Kidney tubule cell (primary cell): ENCODE data around the gene SRRM2.

Experiments used
- DNase-seq: peaks from one replicate; pipeline ENCODE4 v3.0.0-alpha.2; 2018; ENCODE audit warnings: low spot score

SRRM2 gene

DNA sequence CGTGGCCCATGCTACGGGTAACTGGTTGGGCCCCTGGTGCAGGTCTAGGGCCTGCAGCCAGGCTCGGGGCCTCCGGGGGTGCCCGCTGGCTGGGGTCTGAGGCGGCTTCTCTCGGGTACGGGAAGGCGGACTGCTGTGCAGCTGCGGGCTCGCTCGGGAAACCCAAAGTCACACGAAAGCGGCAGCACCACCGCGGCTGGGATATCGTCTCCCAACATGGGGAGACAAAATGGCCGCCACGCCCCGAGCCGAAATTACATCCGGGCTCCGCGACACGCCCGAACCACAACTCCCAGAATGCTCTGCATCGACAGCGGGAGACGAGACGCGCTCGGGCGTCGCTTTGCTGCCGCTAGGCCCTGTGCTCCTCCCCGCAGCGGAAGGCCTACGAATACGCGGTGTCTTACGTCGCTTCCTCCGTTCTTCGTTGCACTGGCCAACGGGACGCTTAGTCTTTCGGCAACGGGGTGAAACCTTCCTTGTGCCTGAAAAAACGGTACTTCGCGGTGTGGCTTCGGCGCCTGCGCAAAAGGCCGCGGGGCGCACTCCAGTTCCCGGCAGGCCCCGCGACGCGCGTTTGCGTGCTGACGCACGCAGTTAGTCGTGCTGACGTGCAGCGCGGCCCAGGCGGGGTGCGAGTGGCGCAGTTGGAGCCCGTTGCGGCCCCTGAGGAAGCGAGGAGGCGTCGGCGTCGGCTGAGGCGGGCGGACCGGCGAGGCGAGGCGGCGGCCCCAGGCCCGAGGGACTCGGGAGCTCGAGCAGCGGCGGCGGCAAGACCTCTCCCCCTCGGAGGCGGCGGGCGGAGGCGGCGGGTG is at the start of gene SRRM2:
SRRM2 (plus strand) TSS at position 604 of the 815 bp plus-strand sequence. CDS start 3,727 bp downstream, outside the sequence.
- DNase-seq, result peak; percentile 96

DNA sequence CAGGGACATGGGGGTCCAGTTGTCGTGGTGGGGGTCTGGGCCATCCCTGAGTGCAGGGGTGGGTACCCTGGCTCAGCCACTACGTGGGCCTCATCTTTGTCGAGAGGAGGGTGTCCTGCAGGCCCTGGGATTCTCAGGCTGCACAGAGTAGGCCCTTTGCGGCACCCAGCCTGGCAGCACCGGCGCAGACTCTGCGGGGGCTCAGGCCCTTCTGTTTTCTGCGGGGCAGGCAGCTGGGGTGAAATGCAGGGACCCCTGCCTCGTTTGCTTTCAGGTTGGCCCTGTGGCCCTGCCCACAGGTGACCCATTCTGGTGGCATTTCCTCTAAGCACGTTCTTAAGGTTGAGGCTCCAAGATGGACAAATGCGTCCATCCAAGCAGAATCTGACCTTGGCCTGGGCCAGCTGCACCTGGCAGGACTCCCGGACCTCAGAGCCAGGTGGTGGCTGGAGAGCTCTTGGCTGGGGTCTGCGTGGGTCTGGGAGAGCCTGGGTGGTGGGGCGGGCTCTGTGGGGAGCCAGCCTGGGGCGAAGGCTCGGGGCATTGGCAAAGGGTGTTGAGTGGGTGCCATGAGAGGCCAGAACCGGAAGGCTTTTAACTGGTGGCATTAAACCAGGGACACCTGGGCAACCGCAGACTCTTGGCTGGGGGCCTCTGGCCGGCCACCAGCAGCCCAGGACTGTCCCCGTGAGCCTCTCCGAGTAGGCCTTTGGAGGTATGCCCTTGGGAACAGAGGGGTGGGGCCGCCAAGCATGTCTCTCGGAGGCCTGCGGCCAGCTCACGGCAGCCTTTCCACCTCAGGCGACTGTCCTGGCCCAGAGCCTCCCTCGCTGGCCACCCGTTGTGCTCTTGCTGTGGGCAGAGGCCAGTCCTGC is 49.3 kb upstream of the SRRM2 start:
- DNase-seq, result no peak

DNA sequence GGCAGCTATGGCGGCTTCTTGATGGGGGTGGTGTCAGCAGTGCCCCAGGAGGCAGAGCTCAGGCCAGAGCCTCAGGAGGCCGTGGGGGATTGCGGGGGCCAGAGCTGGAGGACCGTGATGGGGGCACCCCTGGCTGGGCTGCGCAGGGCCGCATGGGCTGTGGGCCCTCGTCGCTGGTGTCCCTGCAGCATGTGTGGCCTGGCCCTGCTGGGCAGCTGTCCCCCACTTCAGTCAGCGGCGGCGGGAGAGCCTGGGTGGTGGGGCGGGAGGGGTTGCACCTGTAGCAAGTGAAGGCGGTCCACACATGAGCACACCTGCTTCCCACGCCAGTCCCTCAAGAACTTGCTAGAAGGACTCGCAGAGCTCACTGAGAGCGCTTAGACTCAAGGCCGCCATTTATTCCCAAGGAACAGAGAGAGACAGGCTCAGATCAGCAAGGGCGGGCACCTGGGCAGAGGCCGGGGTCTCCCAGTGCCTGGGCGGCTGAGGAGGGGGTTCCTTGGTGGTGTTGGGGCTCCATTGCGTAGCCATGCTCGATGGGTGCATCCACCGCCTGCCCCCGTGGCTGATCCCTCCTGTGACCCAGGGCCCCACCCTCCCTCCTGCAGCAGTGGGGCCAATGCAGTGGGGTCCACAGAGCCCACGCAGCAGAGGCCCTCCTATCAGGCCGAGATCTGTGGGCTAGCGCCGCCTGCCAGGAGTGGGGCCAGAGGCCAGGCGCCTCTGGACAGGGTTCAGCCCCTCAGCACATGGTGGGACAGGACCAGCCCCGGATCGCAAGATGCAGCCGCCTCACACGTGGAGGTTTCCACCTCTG is 48.1 kb upstream of the SRRM2 start:
- no peak for DNase-seq

DNA sequence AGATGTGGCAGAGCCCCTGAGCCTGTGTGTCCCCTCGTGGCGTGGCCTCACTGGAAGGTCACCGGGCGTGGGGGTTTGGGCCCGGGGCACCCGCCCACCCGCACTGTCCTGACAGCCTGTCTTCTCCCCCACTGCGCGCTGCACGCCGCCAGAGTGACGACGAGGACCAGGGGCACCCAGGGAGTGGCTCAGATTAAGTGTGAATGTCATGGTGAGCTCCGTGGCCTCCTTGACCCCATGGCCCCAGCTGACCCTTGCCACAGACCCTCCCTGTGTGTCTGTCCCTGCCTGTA is 47.5 kb upstream of the SRRM2 start:
- no peak for DNase-seq

DNA sequence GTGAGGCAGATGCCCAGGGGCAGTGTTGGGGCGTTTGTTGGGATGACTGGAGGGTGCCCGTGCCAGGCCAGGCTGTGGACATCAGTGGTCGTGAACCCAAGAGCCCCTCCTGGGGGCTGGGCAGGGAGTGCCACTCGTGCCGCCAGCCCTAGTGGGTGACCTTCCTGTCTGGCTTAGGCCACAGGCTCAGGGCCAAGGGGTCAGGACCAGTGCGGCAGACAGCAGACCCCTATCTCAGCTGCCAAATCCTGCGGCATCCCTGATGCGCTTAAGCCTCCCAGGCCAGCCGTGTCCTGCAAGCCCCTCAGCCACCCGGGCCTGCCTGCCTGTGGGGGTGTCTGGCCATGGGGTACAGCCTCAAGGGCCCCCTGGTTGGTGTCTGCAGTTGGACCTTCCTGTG is 47.1 kb upstream of the SRRM2 start:
- DNase-seq, result no peak

GRCh38 chr16:2706085-2706484 is 46.4 kb upstream of the SRRM2 start:
- DNase-seq, result no peak

- no peak for DNase-seq
Observed at GRCh38 chr16:2706611-2707311, 45.7 kb upstream of the SRRM2 start.

DNA sequence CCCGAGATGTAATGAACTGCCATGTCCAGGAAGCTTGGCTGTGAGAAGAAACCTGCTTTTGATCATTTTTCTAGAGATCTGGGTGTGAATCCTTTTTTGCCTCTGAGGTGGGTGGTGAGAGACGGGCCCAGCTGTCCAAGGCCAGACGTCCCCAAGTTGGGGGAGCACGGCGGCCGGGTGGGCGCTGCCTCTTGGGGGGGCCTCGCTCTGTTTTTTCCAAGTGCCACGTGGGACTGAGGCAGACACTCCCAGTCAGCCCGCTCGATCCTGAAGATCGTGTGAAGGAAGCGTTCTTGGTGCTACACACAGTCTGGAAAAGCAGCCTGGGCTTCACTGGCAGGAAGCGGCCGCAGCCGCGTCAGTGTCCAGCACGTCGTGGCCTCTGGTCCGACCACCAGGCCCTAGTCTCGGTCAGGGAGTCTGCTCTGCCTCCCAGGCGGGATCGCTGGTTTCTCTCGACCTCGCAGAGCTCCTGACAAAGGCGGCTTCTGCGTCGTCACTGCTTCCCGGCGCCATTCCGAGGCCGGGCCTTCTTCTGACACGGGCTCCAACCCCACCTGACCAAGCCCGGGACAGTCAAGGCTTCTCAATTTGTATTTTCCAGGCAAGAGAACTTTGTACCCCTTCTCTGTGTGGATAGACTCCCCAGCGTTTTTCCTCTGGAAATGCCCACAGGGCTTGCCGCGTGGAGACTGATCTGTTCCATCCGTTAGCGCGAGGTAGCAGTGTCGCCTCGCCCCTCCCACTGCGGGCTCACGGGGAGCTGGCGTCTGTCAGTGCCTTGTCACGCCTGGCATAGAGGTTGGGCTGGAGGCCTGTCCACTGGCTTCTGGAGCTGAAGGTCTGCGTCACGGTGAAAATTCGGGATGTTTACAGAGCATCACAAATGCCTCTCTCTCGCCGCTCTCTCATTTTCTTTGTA is 44.8 kb upstream of the SRRM2 start:
- DNase-seq, result no peak

- no peak for DNase-seq
Observed at GRCh38 chr16:2708290-2708639, 44.2 kb upstream of the SRRM2 start.

DNA sequence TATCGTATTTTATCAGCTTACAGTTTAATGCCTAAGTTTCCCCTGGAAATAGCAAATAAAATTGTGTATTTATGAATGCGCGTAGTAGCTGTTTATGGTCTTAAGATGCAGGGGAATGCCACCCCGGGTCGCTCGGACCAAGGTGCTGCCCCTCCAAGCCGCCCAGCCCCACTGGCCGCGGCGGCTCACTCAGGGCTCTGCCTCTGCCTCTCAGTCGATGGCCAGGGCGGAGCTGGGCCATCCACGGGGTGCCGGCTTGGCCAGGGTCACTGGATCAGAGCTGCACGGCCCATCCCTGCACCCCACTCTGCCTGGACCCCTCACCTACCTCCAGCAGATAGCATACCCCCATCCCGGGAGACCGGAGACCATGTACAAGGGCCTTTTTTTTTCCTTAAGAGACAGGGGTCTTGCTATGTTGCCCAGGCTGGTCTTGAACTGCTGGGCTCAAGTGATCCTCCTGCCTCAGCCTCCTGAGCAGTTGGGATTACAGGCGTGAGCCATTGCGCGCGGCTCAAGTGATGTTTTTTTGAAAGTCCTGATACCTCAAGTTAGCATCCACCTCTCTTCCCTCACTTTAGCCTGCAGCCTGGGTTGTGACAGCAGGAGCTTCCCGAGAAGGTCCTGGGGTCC is 43.4 kb upstream of the SRRM2 start:
- no peak for DNase-seq

- no peak for DNase-seq
Observed at GRCh38 chr16:2709588-2709984, 42.9 kb upstream of the SRRM2 start.

DNA sequence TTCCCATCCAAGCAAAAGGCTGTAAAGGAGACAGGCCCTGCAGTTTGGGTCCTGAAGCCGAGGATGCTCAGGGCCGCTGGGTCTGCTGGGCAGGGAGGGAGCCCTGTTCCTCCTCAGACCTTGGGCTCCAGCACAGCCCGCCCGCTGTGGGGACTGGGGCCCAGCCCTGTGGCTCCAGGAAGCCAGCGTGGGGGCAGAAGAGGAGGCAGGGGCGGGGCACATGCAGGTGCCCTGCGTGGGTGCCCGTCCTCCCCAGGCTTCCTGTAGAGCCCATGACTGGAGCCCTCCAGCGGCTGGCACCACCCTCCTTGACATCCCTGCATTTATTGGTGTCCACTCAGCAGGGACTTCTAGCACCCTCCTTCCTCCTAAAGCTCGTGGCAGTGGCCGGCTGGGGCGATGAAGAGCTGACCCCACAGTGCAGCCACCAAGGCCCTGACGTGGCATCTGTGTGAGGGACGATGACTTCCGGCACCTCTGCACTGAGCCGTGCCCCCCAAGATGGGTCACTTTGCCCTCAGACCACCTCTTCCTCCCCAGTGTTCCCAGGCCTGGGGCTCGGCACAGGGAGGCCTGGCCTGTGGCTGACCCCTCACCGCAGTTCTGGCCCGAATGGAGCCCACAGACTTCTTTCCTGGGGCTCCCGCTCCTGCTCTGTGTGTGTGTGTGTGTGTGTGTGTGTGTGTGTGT is 42.3 kb upstream of the SRRM2 start:
- no peak for DNase-seq

GRCh38 chr16:2710711-2711231 is 41.7 kb upstream of the SRRM2 start:
- DNase-seq, result no peak

GRCh38 chr16:2711370-2712062 is 40.9 kb upstream of the SRRM2 start:
- DNase-seq, result no peak

GRCh38 chr16:2712063-2712441 is 40.4 kb upstream of the SRRM2 start:
- no peak for DNase-seq

- no peak for DNase-seq
Observed at GRCh38 chr16:2712546-2712945, 39.9 kb upstream of the SRRM2 start.

GRCh38 chr16:2713523-2713922 is 38.9 kb upstream of the SRRM2 start:
- DNase-seq, result no peak

GRCh38 chr16:2713985-2714774 is 38.3 kb upstream of the SRRM2 start:
- no peak for DNase-seq
